Smooth muscle cell (in vitro differentiated cells): ENCODE measurements around the gene VCL. TPM values are rescaled to one million over a fixed set of nuclear protein-coding genes. Genes with fewer than 3 reads are reported as not detected.

Source experiments
- DNase-seq: peaks from one replicate; lab custom pipeline; 2025; ENCODE audit not compliant: unreplicated experiment; lab: John Stamatoyannopoulos, UW
- H2AFZ ChIP-seq: fragments of 200-600 bp; sonication (generic); 2 replicates; pipeline ENCODE4 v1.6.0; 2016; ENCODE audit warnings: antibody characterized with exemption, low read depth, mild to moderate bottlenecking
- H3F3A ChIP-seq: fragments of 200-600 bp; sonication (generic); 2 replicates; pipeline ENCODE4 v1.6.0; 2017; ENCODE audit warnings: antibody characterized with exemption, low read depth
- H3K27ac ChIP-seq: fragments of 200-600 bp; sonication (generic); 2 replicates; pipeline ENCODE4 v1.5.1; 2016; ENCODE audit warnings: low read depth, mild to moderate bottlenecking
- H3K27me3 ChIP-seq: fragments of 200-600 bp; sonication (generic); 2 replicates; pipeline ENCODE4 v1.6.1; 2016; ENCODE audit warnings: low read depth, mild to moderate bottlenecking
- H3K36me3 ChIP-seq: fragments of 200-600 bp; sonication (generic); 2 replicates; pipeline ENCODE4 v1.5.1; 2016; ENCODE audit warnings: low read depth
- H3K4me1 ChIP-seq: fragments of 200-600 bp; sonication (generic); 2 replicates; pipeline ENCODE4 v1.5.1; 2016; ENCODE audit warnings: low read depth
- H3K4me2 ChIP-seq: fragments of 200-600 bp; sonication (generic); 2 replicates; pipeline ENCODE4 v1.6.0; 2016; ENCODE audit warnings: mild to moderate bottlenecking
- H3K4me3 ChIP-seq: fragments of 200-600 bp; sonication (generic); 2 replicates; pipeline ENCODE4 v1.5.1; 2016; ENCODE audit warnings: mild to moderate bottlenecking
- H3K79me2 ChIP-seq: fragments of 200-600 bp; sonication (generic); 2 replicates; pipeline ENCODE4 v1.6.0; 2016; ENCODE audit warnings: low read depth, mild to moderate bottlenecking
- H3K9ac ChIP-seq: fragments of 200-600 bp; sonication (generic); 2 replicates; pipeline ENCODE4 v1.6.0; 2016; ENCODE audit warnings: low read depth
- H3K9me3 ChIP-seq: fragments of 200-600 bp; sonication (generic); replicated peaks from 2 replicates; pipeline ENCODE4 v1.5.1; 2016; ENCODE audit warnings: low read depth
- H4K20me1 ChIP-seq: fragments of 200-600 bp; sonication (generic); 2 replicates; pipeline ENCODE4 v1.6.0; 2016; ENCODE audit warnings: low read depth
- CTCF ChIP-seq: fragments of 200-600 bp; sonication (generic); IDR thresholded peaks from 2 replicates; pipeline ENCODE4 v1.5.1; 2017; ENCODE audit warnings: borderline replicate concordance, mild to moderate bottlenecking, antibody characterized with exemption; ENCODE audit not compliant: insufficient read depth, poor library complexity, severe bottlenecking
- WGBS: methylation state at CpG from one replicate; pipeline ENCODE4 v1.1.7; 2016; ENCODE audit warnings: low lambda C conversion rate; 5-methylcytosine and 5-hydroxymethylcytosine counted together
- polyA plus RNA-seq: library from polyadenylated mRNA; unstranded; fragments of >200 nt; fragmentation: Nextera tagmentation; extraction: Ambion mirVana; gene quantifications from 2 replicates; pipeline ENCODE4 v1.2.1, GENCODE V29; 2016
- total RNA-seq: library from RNA; depleted of rRNA; stranded (reverse); fragments of >200 nt; gene quantifications from 2 replicates; pipeline ENCODE4 v1.2.3, GENCODE V29; 2014

The VCL gene
- total and polyA plus RNA-seq, 2 experiments from 2014 or later: 128 to 187 TPM

GRCh38 chr10:73971636-73972354 is 26.1 kb upstream of the VCL start:
- H2AFZ ChIP-seq: no peak overlapping the region
- H3K4me3 ChIP-seq: no peak overlapping the region
- WGBS: 95% methylated on average over 2 of the region's 2 CpGs
- H3K36me3 ChIP-seq: no peaks in the 10 kb centered on the region
- no peak overlapping the region for H3K9ac ChIP-seq
- no peak for DNase-seq
- H3K4me2 ChIP-seq: no peak overlapping the region
- no peaks in the 10 kb centered on the region for H4K20me1 ChIP-seq
- H3K9me3 ChIP-seq: no peaks in the 10 kb centered on the region
- H3F3A ChIP-seq: peaks cover 4% of the 10 kb centered on the region
- H3K27me3 ChIP-seq: no peaks in the 10 kb centered on the region
- H3K4me1 ChIP-seq: peaks cover 20% of the 10 kb centered on the region
- no peak overlapping the region for H3K27ac ChIP-seq
- H3K79me2 ChIP-seq: no peaks in the 10 kb centered on the region
- no peak for TF ChIP-seq CTCF

GRCh38 chr10:73973427-73973826 is 24.5 kb upstream of the VCL start:
- Histone ChIP-seq H3K4me2 (no peak overlapping the region), H3K9ac (no peak overlapping the region), H3K9me3 (no peaks in the 10 kb centered on the region), H3K36me3 (no peaks in the 10 kb centered on the region), H2AFZ (no peak overlapping the region), H3K27ac (no peak overlapping the region), H3K79me2 (no peaks in the 10 kb centered on the region), H3F3A (no peaks in the 10 kb centered on the region), H3K4me1 (peaks cover 3% of the 10 kb centered on the region), H3K27me3 (no peaks in the 10 kb centered on the region), H3K4me3 (no peak overlapping the region), H4K20me1 (no peaks in the 10 kb centered on the region)
- WGBS: 100% methylated on average over 2 of the region's 2 CpGs
- no peak for TF ChIP-seq CTCF
- DNase-seq: no peak

- no peak overlapping the region for H2AFZ ChIP-seq
- H3F3A ChIP-seq: no peaks in the 10 kb centered on the region
- no peaks in the 10 kb centered on the region for H3K27me3 ChIP-seq
- no peaks in the 10 kb centered on the region for H3K79me2 ChIP-seq
- no peak overlapping the region for H3K4me2 ChIP-seq
- H3K36me3 ChIP-seq: no peaks in the 10 kb centered on the region
- H3K9me3 ChIP-seq: no peaks in the 10 kb centered on the region
- no peak for DNase-seq
- H3K27ac ChIP-seq: no peak overlapping the region
- WGBS: 90% methylated on average over 5 of the region's 5 CpGs
- no peak overlapping the region for H3K9ac ChIP-seq
- no peak for TF ChIP-seq CTCF
- no peak overlapping the region for H3K4me3 ChIP-seq
- no peaks in the 10 kb centered on the region for H4K20me1 ChIP-seq
- no peaks in the 10 kb centered on the region for H3K4me1 ChIP-seq
Observed at GRCh38 chr10:73974309-73974946, 23.5 kb upstream of the VCL start.
